SIG-M5 treated with dmso at 0.1 percent for 504 hours (cell line): ENCODE results near the gene HOXA6.

Experiments
- DNase-seq: peaks from one replicate; lab custom pipeline; 2025; ENCODE audit not compliant: unreplicated experiment; lab: John Stamatoyannopoulos, UW

Gene HOXA6

GRCh38 chr7:27124902-27125689, 22.5 kb downstream of the HOXA6 start:
- DNase-seq = no peak

- no peak for DNase-seq
Measured at GRCh38 chr7:27124096-27124901, 23.3 kb downstream of the HOXA6 start.

DNA sequence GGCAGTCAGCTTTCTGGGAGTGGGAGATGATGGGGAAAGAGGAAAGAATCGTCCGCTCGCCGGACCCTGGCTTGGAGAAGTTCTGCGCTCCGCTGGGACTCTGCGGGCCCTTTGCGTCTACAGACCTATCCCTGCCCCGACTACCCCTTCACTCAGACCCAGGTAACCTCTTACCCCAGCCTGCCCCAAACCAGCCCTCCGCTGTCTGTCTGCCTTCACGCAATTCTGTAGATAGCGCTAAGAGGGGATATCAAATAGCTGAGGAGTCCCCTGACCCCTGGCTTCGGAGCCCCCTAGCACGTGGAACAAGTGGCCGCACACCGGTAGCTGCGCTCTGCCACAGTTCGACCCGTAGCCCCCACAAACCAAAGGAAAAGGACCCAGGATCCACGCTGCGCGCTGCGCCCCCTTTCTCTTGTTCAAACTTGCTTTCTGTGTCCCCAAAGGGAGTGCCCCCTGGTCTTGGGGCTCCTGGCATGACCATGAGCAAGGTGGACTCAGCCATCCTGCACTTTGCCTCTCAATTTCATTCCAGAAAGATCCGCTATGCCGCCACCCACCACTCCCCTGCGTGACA, 24.0 kb downstream of the HOXA6 start:
- DNase-seq = no peak

GRCh38 chr7:27123007-27123476, 24.5 kb downstream of the HOXA6 start:
- no peak for DNase-seq

DNA sequence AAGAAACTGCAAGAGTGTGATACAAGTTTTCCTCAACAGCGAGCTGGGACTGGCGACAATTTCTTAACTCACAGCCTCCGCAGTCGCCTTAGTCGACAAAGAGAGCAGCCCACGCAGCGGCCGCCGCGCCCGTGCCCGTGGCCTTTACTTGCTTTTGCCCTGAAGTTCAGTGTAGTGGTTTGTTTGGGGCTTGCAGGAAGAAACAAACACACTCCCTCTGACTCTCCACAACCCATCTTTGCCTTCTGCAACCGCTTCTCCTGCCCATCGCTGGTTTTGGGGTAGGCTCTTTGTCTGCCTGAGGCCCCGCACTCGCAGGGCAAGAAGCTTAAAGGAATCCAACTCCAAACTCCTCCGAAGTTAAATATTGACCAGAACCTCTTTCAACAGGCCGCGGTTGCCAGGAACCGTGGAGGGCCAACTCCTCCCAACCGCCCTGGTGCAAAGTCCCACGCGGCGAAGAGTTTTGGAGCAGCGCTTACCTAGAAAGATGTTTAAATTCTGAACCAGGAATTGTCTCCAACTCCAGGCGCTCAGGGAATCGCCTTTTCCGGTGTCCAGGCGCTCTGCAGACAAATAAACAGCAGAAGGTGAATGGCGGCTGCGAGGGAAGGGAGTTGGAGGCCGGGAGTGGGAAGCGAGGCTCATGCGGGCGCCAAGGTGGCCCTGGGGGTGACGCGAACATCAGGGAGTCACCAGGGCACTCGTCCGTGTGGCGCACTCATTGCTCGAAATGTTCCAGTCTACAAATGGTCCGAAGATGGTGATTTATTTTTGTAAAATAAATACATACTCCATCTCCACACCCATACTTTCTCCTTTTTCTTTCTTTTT, 25.3 kb downstream of the HOXA6 start:
- no peak for DNase-seq

GRCh38 chr7:27121684-27122076, 25.9 kb downstream of the HOXA6 start:
- no peak for DNase-seq

DNA sequence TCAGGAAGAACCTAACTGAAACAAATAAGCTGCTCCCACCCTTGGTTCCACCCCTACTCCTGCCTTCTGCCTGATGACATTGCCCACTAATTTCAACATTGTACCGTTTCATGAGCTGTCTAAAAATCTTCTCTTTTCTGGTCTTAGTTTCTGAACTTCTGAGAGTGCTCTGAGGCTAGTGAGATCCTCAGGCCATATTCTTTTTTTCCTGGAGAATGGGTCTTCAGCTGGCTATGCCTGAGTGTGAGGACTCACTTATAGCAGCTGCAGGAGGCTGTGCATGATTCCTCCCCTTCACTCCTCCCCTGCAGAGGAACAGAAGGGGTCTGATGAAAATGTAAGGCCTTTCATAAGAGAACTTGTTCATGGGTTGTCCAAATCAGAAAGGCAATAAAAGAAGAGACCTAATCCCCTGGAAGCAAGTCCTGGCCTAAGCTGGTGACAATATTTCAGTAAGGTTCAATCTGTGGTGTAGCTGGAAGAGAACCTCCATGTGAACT, 28.1 kb downstream of the HOXA6 start:
- no peak for DNase-seq

GRCh38 chr7:27118580-27118979, 29.0 kb downstream of the HOXA6 start:
- DNase-seq = no peak

DNA sequence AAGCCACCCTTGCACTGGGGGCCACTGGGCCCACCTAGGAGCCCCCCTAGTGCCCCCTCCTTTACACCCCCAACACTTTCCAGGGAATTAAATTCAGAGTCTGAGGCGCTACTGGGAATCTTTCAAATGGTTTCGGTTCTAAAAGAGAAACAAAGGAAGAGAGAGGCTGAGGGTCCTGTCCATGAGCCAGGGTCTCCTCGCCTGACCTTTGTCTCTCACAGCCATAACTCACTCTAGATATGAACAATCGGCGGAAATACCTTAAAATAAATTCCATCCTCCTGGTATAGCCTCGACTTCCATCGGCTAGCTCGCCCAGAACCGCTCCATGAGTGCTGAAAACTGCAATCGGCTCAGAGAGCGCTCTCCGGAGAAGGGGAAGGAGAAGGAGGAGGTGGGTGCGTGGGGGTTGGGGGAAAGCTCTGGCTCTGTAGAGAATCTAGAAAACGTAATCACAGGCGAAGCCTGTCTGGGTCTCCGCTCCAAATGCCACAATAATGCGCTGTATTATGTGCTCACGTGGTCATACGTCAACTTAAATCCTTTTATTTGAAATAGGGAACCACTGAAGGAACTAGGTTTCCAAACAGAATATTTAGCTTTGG, 29.6 kb downstream of the HOXA6 start:
- DNase-seq = no peak

- DNase-seq = no peak
Measured at GRCh38 chr7:27116962-27117886, 30.4 kb downstream of the HOXA6 start.

- no peak for DNase-seq
Measured at GRCh38 chr7:27116031-27116961, 31.3 kb downstream of the HOXA6 start.

- DNase-seq = no peak
Measured at GRCh38 chr7:27115221-27116026, 32.1 kb downstream of the HOXA6 start.

- no peak for DNase-seq
Measured at GRCh38 chr7:27114881-27115220, 32.7 kb downstream of the HOXA6 start.

DNA sequence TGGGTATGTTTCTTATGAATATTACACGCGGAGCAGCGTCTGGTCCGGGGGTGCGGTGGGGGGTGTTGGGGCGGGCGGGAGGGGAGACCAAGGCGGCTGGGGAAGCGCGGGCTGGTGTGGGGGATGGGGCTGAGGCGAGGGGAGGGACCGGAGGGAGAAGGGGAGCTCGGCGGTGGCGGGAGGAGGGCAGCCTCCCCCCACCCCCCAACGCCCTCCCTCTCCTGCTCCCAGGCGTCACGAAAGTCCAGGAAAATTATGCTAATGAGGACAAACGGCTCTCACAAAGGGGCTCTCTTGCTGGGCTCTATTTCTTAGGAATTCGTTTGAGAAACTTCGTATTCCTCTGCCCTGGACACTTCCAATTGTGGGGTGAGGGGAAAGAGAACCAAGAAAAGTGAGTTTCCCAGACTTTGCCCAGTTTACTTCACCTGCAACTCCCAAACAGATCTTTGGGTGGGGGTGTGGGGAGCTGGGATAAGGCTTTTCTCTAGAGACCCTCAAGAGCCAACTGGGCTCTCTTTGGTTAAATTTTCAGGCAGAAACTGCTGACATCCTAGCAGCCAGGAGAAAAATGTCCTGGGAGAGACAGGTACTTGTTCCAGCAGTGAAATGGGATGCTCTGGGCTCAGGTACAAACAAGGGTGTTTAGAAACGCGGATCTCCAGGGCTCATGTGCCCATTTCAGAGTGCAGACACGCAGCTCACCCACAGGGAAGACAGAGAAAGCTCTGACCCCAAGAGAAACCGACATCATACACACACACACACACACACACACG, 33.4 kb downstream of the HOXA6 start:
- DNase-seq = no peak

DNA sequence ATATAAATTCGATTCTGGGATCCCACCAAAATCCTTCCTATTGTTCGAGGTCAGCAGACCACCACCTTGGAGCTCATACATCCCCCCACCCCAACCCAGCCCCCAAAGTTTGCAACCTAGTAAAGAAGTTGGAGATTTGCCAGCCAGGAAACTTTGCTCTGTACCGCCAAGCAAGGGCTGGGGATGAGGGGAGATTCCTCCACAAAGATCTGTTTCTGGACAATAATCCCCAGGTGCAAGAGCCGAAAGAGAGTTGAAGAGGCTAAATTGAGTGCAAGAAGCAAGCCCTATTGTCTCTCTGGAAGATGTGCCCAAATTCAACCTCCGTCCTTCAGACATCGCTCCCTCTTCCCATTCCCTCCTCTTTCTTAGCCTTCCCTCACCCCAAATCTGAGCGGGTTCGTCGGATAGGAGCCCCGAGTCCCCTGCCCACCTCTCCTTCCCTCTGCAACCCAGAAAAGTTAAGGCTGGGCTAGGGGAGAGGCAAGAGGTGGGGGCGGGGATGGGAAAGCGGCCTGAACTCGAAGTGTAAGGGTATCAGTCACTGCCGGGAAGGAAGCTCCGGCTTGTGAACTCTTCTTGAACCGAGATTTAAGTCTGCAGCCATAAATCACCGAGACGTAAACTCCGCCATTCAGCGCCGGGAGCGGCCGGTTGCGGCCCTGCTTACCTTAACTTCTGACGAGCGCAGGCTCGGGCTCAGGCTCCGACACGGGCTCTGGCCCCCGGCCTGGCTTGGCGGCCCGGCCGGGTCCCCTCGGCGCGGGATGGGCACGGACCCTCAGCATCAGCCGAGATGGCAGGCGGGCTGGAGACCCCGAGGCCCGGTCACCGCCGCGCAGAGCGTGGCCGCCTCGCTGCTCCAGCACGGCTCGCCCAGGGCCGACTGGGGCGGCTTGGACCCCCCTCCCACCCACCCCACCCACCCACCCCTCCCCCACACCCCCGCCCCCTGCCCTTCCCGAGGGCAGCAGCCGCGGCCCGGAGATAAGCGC, 34.3 kb downstream of the HOXA6 start:
- DNase-seq = no peak

DNA sequence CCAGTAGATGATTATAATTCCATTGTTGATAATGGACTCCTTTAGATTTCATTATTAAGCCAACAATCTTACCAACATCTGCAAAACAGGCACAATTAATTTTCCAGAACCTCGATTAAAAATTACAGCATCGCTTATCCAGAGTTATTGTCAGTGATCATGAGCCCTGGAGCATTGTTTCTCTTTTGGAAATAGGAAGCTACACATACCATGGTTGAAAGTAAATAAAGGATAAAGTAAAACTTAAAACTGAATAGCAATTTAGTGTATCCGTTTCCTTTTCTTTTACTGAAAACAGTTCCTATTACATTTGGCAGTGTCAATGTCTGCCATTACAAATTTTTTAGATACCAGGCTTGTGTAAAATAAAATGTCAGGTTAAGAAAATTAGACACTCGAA, 35.2 kb downstream of the HOXA6 start:
- DNase-seq = no peak
